Endothelial cell of umbilical vein (primary cell): ENCODE data around the gene C3orf38. TPM values are rescaled to one million over a fixed set of nuclear protein-coding genes. Genes with fewer than 3 reads are reported as not detected.
A peak's percentile ranks its signal among the peaks of the same experiment; 100 is the strongest.

Source experiments
- BruUV-seq: library from RNA; stranded (reverse); fragments of 400-500 nt; replicated peaks from 2 replicates; lab custom pipeline; 2021; lab: Mats Ljungman, UMichigan
- CTCF ChIA-PET: fragments of 300-600, 350-600 bp; sonication (Branson Sonifier 250); formaldehyde crosslinking; loops from one replicate; lab custom pipeline; 2021; ENCODE audit warnings: antibody characterized with exemption, inconsistent platforms; lab: Charles Lee
- POLR2A ChIA-PET: fragments of 300-600, 350-600 bp; sonication (Branson Sonifier 250); formaldehyde crosslinking; loops from one replicate; lab custom pipeline; 2021; ENCODE audit warnings: antibody characterized with exemption, inconsistent platforms; lab: Charles Lee
- DNase-seq: peaks from one replicate; pipeline ENCODE4 v3.0.0-alpha.2; 2011; ENCODE audit warnings: low read depth, low spot score
- FAIRE-seq: peaks from 2 replicates; lab custom pipeline; 2011; peaks lifted over from hg19 to GRCh38; lab: Jason Lieb, UNC
- H2AFZ ChIP-seq: 2 replicates; pipeline ENCODE4 v1.6.0; 2012; ENCODE audit warnings: low read depth, low read length, control low read depth, inconsistent platforms
- H3K27ac ChIP-seq: 2 replicates; pipeline ENCODE4 v1.5.1; 2011; ENCODE audit warnings: low read depth, mild to moderate bottlenecking, control low read depth, low read length, moderate library complexity; ENCODE audit not compliant: insufficient read depth
- H3K27me3 ChIP-seq, 2 experiments: 2 replicates each; pipeline versions ENCODE4 v1.6.0 to v1.6.1; 2011; ENCODE audit warnings: low read length in 2 of 2, mixed read lengths in 1 of 2; ENCODE audit not compliant: control insufficient read depth in 2 of 2, insufficient read depth in 2 of 2
- H3K36me3 ChIP-seq, 2 experiments: 2 replicates in 1 of 2; 3 replicates in 1 of 2; pipeline ENCODE4 v1.5.1; 2011; ENCODE audit warnings: low read length in 2 of 2, mild to moderate bottlenecking in 1 of 2, moderate library complexity in 1 of 2; ENCODE audit not compliant: control insufficient read depth in 2 of 2, insufficient read depth in 2 of 2; ENCODE audit errors: extremely low read depth in 1 of 2
- H3K4me1 ChIP-seq: 3 replicates; pipeline ENCODE4 v1.5.1; 2011; ENCODE audit warnings: mild to moderate bottlenecking, low read length; ENCODE audit not compliant: control insufficient read depth, insufficient read depth; ENCODE audit errors: extremely low read depth
- H3K4me2 ChIP-seq: 2 replicates; pipeline ENCODE4 v1.6.1; 2011; ENCODE audit warnings: low read length, control low read depth, mixed read lengths; ENCODE audit not compliant: insufficient read depth
- H3K4me3 ChIP-seq, 3 experiments: fragments of 200-600 bp in 1 of 3; sonication (generic), shearing (Covaris generic) in 1 of 3; replicated peaks in 1 of 3; 2 replicates each; pipeline ENCODE4 v1.5.1; 2011 to 2016; ENCODE audit warnings: control low read depth in 3 of 3, low read length in 3 of 3, mild to moderate bottlenecking in 2 of 3, inconsistent platforms in 1 of 3, low read depth in 1 of 3, moderate library complexity in 1 of 3; ENCODE audit not compliant: insufficient read depth in 1 of 3
- H3K79me2 ChIP-seq: 2 replicates; pipeline ENCODE4 v1.6.0; 2012; ENCODE audit warnings: low read length, inconsistent platforms; ENCODE audit not compliant: control insufficient read depth, insufficient read depth
- H3K9ac ChIP-seq: replicated peaks from 2 replicates; pipeline ENCODE3; 2011; ENCODE audit warnings: low read length, control low read depth; ENCODE audit not compliant: insufficient read depth; ENCODE audit errors: extremely low read depth
- H3K9me1 ChIP-seq: replicated peaks from 3 replicates; pipeline ENCODE4 v1.6.0; 2011; ENCODE audit warnings: mild to moderate bottlenecking, low read length; ENCODE audit not compliant: control insufficient read depth, insufficient read depth; ENCODE audit errors: extremely low read depth
- H3K9me3 ChIP-seq: replicated peaks from 2 replicates; pipeline ENCODE4 v1.5.1; 2012; ENCODE audit warnings: low read length, inconsistent platforms; ENCODE audit not compliant: control insufficient read depth, insufficient read depth
- H4K20me1 ChIP-seq: replicated peaks from 2 replicates; pipeline ENCODE3; 2011; ENCODE audit warnings: mild to moderate bottlenecking, low read length; ENCODE audit not compliant: control insufficient read depth, insufficient read depth; ENCODE audit errors: extremely low read depth
- CTCF ChIP-seq, 2 donors: IDR thresholded peaks; 1 replicate in 1 of 2; 2 replicates in 1 of 2; pipeline ENCODE4 v1.5.1; 2011; ENCODE audit warnings: low read length in 2 of 2, mild to moderate bottlenecking in 2 of 2, moderate library complexity in 2 of 2, control low read depth in 1 of 2, inconsistent platforms in 1 of 2, low read depth in 1 of 2; ENCODE audit not compliant: insufficient read depth in 1 of 2; ENCODE audit errors: extremely low read depth in 1 of 2
- EZH2 ChIP-seq: IDR thresholded peaks from 2 replicates; pipeline ENCODE4 v1.6.1; 2012; ENCODE audit warnings: borderline replicate concordance, low read depth, mild to moderate bottlenecking, moderate library complexity, low read length, inconsistent platforms; ENCODE audit not compliant: severe bottlenecking
- GATA2 ChIP-seq: IDR thresholded peaks from 2 replicates; pipeline ENCODE4 v1.7.0; 2011; ENCODE audit warnings: low read depth, mild to moderate bottlenecking, moderate library complexity, mixed read lengths, low read length; ENCODE audit not compliant: insufficient read length, insufficient read depth
- JUN ChIP-seq: IDR thresholded peaks from 2 replicates; pipeline ENCODE4 v1.6.1; 2011; ENCODE audit warnings: borderline replicate concordance, low read depth; ENCODE audit not compliant: insufficient read length, insufficient read depth
- MAX ChIP-seq: IDR thresholded peaks from 2 replicates; pipeline ENCODE4 v1.6.1; 2011; ENCODE audit not compliant: insufficient read depth, insufficient read length
- POLR2A ChIP-seq: IDR thresholded peaks from 2 replicates; pipeline ENCODE4 v1.6.1; 2012; ENCODE audit warnings: low read depth, mild to moderate bottlenecking, control low read depth, low read length
- POLR2AphosphoS5 ChIP-seq: IDR thresholded peaks from 2 replicates; pipeline ENCODE4 v1.6.1; 2012; ENCODE audit warnings: low read depth, mild to moderate bottlenecking, control low read depth, low read length, moderate library complexity; ENCODE audit not compliant: insufficient read depth
- dilution Hi-C: fragments of 300-500 bp; cut with MboI; formaldehyde crosslinking; loops from one replicate; pipeline ENCODE4 v1.15.0; 2019; ENCODE audit warnings: low sequenced_read_pairs; ENCODE audit not compliant: extremely low pct_ligation_motif_present
- intact Hi-C: fragments of 100-400 bp; cut with micrococcal nuclease; formaldehyde crosslinking; loops from one replicate; pipeline ENCODE4 v1.10.0; 2022
- polyA plus RNA-seq, 4 experiments: library from polyadenylated mRNA; depleted of rRNA in 3 of 4; stranded (reverse) in 3 of 4; unstranded in 1 of 4; fragments of >200 nt; gene quantifications; 2 replicates each; pipeline versions ENCODE4 v1.2.1 to v1.2.3, GENCODE V29; 2011 to 2012; ENCODE audit warnings: missing spikeins in 1 of 4
- total RNA-seq: library from RNA; stranded (reverse); gene quantifications from 2 replicates; pipeline ENCODE4 v1.2.3, GENCODE V29; 2021

C3orf38 gene
- total and polyA plus RNA-seq, 2 donors (not counting 3 experiments of a cell fraction or from before 2014, with no cell fraction given): 5.2 to 17.9 TPM

GRCh38 chr3:88203642-88204055 lies 53.9 kb downstream of the C3orf38 start:
- no peaks in the 10 kb centered on the region for H3K4me1 ChIP-seq
- no peak overlapping the region for H3K27ac ChIP-seq
- CTCF ChIA-PET: no interaction called here
- no peak overlapping the region for H3K4me3 ChIP-seq
- H2AFZ ChIP-seq: no peak overlapping the region
- BruUV-seq: no TSS peak
- no peak overlapping the region for H3K9ac ChIP-seq
- DNase-seq (peak; percentile 72), FAIRE-seq (peak; percentile 87)
- no peaks in the 10 kb centered on the region for H3K27me3 ChIP-seq
- POLR2A ChIA-PET: no interaction called here
- TF ChIP-seq EZH2: no peak
- TF ChIP-seq POLR2AphosphoS5: no peak
- TF ChIP-seq MAX: no peak
- TF ChIP-seq CTCF (IDR thresholded peaks at IDR 0.05; ENCODE audit: extremely low read depth in 1 of 2, insufficient read depth in 1 of 2, low read depth in 1 of 2, low read length in 2 of 2): peak; percentile 72 to 75
- TF ChIP-seq JUN: no peak
- no peak for TF ChIP-seq POLR2A
- no peak for TF ChIP-seq GATA2
- H4K20me1 ChIP-seq: no peaks in the 10 kb centered on the region
- intact Hi-C loops (loop anchor here (5.0 kb wide), 2 partner anchors 1889 to 1979 kb away; no protein-coding TSS in a partner anchor), dilution Hi-C loops (no loop called here)
- H3K9me1 ChIP-seq: no peaks in the 10 kb centered on the region
- H3K9me3 ChIP-seq: no peaks in the 10 kb centered on the region
- H3K36me3 ChIP-seq: no peaks in the 10 kb centered on the region
- H3K79me2 ChIP-seq: no peaks in the 10 kb centered on the region
- no peak overlapping the region for H3K4me2 ChIP-seq

Other genes starting within 250 kb of the C3orf38 start
- gene CGGBP1, start 91.0 kb upstream of the C3orf38 start, total RNA-seq: 69.4 and 69.7 TPM in 2 replicates
- 26.0 and 33.1 TPM in 2 replicates for gene CGGBP1, start 91.0 kb upstream of the C3orf38 start, polyA plus RNA-seq
- gene ZNF654, start 90.7 kb upstream of the C3orf38 start, total RNA-seq: 14.6 and 14.8 TPM in 2 replicates
- gene ZNF654, start 90.7 kb upstream of the C3orf38 start, polyA plus RNA-seq: 1.5 and 2.9 TPM in 2 replicates